ENCODE results near the gene ELMO1.

ELMO1 gene

GRCh38 chr7:37363536-37364491, 84.8 kb downstream of the ELMO1 start:
- Histone ChIP-seq H3K27me3 (ENCODE audit: control insufficient read depth in 1 of 2, insufficient read depth in 2 of 2, low read length in 2 of 2) (no peaks in the 10 kb centered on the region), H3K9ac (ENCODE audit: low read length) (no peak overlapping the region), H3K27ac (ENCODE audit: low read depth, low read length) (no peak overlapping the region), H3K4me1 (ENCODE audit: insufficient read depth, low read length) (no peaks in the 10 kb centered on the region), H3K9me3 (ENCODE audit: low read length) (no peaks in the 10 kb centered on the region), H3K4me3 (ENCODE audit: low read depth in 1 of 2, low read length in 2 of 2) (no peak overlapping the region), H3K36me3 (ENCODE audit: insufficient read depth, low read length) (no peaks in the 10 kb centered on the region)

DNA sequence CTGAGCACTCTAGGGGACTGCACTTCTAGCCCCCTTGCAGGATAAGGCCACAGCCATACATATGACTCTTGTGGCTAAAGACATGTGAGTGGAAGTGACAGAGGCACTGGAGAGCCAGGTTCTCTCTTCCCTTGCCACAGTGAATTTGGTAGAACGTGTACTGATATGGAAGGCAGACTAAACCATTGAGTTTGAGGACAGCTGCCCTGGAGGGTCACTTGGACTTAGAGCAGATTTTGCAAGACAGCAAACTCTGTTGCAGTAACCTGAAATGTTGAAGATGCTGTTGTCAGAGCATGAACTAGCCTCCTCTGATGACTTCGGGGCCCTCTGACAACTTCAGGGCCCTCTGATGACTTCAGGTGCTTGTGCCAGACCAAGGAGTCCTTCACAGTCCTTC, 85.9 kb downstream of the ELMO1 start:
- Histone ChIP-seq H3K27me3 (ENCODE audit: control insufficient read depth in 1 of 2, insufficient read depth in 2 of 2, low read length in 2 of 2) (no peaks in the 10 kb centered on the region), H3K36me3 (ENCODE audit: insufficient read depth, low read length) (no peaks in the 10 kb centered on the region), H3K4me1 (ENCODE audit: insufficient read depth, low read length) (no peaks in the 10 kb centered on the region), H3K4me3 (ENCODE audit: low read depth in 1 of 2, low read length in 2 of 2) (no peak overlapping the region), H3K9ac (ENCODE audit: low read length) (no peak overlapping the region), H3K9me3 (ENCODE audit: low read length) (no peaks in the 10 kb centered on the region), H3K27ac (ENCODE audit: low read depth, low read length) (no peak overlapping the region)

DNA sequence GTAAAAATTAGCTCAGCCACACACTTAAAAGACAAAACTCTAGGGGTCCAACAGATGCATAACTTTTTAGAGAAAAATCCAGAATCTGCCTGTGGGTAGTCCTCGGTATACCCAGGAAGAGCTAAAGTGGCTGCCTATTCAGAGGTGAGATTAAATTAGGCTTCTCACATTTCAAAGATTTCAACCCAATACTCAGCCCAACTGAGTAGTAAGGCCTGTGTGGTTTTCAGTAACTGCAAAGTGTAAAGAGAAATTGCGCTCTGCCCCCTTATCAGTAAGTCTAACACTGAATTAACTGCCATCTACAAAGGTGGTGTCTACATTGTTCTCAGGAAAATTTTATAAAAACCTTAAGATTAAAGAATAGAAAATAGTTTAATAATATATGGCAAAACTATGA, 88.2 kb downstream of the ELMO1 start:
- H3K36me3 ChIP-seq (ENCODE audit: insufficient read depth, low read length), result no peaks in the 10 kb centered on the region
- no peak overlapping the region for H3K9ac ChIP-seq (ENCODE audit: low read length)
- no peak overlapping the region for H3K4me3 ChIP-seq (ENCODE audit: low read depth in 1 of 2, low read length in 2 of 2)
- no peaks in the 10 kb centered on the region for H3K9me3 ChIP-seq (ENCODE audit: low read length)
- H3K27me3 ChIP-seq (ENCODE audit: control insufficient read depth in 1 of 2, insufficient read depth in 2 of 2, low read length in 2 of 2), result no peaks in the 10 kb centered on the region
- H3K27ac ChIP-seq (ENCODE audit: low read depth, low read length), result no peak overlapping the region
- peaks cover 4% of the 10 kb centered on the region for H3K4me1 ChIP-seq (ENCODE audit: insufficient read depth, low read length)

DNA sequence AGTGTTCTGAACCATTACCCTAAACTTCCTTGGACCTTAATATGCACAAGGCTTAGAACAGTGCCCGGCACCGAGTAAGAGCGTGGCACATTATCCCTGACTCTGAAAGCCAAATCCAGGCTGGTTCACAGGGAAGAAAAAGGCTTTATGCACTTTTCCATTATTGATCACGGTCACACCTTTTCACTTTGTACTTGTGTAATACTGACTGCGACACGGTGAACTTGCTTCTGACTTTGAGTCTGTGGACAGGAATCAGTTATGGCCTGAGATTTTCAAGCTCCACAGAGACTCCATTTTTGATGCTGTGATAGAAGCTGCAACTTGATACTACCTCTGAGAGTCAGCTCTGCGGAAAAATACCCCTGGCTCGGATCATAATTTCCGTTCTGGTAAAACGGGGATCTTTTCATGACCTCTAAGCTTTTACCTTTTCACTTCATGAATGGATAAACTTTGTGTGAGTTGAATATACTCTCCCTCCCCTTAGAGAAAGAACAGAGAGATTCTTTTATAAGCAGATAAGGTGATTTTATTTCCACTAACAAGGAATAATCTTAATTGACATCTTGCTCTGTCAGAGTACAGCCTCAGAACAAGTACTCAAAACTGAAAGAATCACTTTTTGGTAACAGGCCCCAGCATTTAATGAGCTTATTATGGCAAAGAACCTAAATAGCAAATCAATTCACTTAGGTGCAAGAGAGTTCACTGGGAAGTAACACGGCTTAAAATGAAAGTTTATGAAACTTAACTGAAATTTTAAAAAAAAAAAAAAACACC, 88.8 kb downstream of the ELMO1 start:
- Histone ChIP-seq H3K36me3 (ENCODE audit: insufficient read depth, low read length) (no peaks in the 10 kb centered on the region), H3K27ac (ENCODE audit: low read depth, low read length) (no peak overlapping the region), H3K27me3 (ENCODE audit: control insufficient read depth in 1 of 2, insufficient read depth in 2 of 2, low read length in 2 of 2) (no peaks in the 10 kb centered on the region), H3K4me1 (ENCODE audit: insufficient read depth, low read length) (peaks cover 9% of the 10 kb centered on the region), H3K4me3 (ENCODE audit: low read depth in 1 of 2, low read length in 2 of 2) (no peak overlapping the region), H3K9me3 (ENCODE audit: low read length) (no peaks in the 10 kb centered on the region), H3K9ac (ENCODE audit: low read length) (no peak overlapping the region)

GRCh38 chr7:37359180-37359579, 89.5 kb downstream of the ELMO1 start:
- H3K4me3 ChIP-seq (ENCODE audit: low read depth in 1 of 2, low read length in 2 of 2), result no peak overlapping the region
- no peaks in the 10 kb centered on the region for H3K36me3 ChIP-seq (ENCODE audit: insufficient read depth, low read length)
- no peaks in the 10 kb centered on the region for H3K27me3 ChIP-seq (ENCODE audit: control insufficient read depth in 1 of 2, insufficient read depth in 2 of 2, low read length in 2 of 2)
- H3K27ac ChIP-seq (ENCODE audit: low read depth, low read length), result no peak overlapping the region
- no peak overlapping the region for H3K9ac ChIP-seq (ENCODE audit: low read length)
- no peaks in the 10 kb centered on the region for H3K9me3 ChIP-seq (ENCODE audit: low read length)
- H3K4me1 ChIP-seq (ENCODE audit: insufficient read depth, low read length), result peaks cover 12% of the 10 kb centered on the region

GRCh38 chr7:37357637-37357996, 91.0 kb downstream of the ELMO1 start:
- H3K4me3 ChIP-seq (ENCODE audit: low read depth in 1 of 2, low read length in 2 of 2), result no peak overlapping the region
- H3K36me3 ChIP-seq (ENCODE audit: insufficient read depth, low read length), result no peaks in the 10 kb centered on the region
- no peak overlapping the region for H3K9ac ChIP-seq (ENCODE audit: low read length)
- no peaks in the 10 kb centered on the region for H3K27me3 ChIP-seq (ENCODE audit: control insufficient read depth in 1 of 2, insufficient read depth in 2 of 2, low read length in 2 of 2)
- H3K9me3 ChIP-seq (ENCODE audit: low read length), result no peaks in the 10 kb centered on the region
- H3K4me1 ChIP-seq (ENCODE audit: insufficient read depth, low read length), result peaks cover 14% of the 10 kb centered on the region
- H3K27ac ChIP-seq (ENCODE audit: low read depth, low read length), result no peak overlapping the region

DNA sequence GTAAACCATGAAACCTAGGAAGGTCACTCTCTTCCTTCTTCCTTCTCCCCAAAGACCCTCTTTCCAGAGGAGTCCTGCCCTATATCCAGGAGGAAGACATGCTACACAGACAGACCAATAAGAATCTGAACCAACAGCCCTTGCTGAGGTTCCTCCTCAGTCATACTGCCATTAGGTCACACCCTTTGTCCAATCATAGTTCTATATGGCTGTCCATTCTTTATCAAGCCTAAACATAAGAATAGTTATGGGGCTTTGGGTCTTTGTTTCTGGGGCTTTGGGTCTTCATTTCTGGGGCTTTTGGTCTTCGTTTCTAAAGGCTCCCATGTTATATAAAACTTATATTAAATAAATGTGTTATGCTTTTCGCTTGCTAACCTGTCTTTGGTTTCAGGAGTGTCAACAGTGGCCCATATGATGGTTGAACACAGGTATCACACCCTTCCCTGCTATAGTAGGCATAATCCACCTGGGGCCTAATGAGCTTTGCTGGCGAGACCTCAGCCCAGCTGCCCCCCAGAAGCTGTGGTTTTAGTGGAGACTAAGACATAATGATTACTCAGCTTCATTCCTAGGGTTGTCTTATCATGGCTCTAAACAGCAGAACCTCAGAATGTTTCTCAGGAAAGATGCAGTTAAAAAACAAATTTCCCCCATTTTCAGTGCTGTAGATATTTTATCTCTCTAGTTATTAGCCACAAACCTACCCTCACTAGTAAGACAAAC, 91.6 kb downstream of the ELMO1 start:
- Histone ChIP-seq H3K4me3 (ENCODE audit: low read depth in 1 of 2, low read length in 2 of 2) (no peak overlapping the region), H3K27me3 (ENCODE audit: control insufficient read depth in 1 of 2, insufficient read depth in 2 of 2, low read length in 2 of 2) (no peaks in the 10 kb centered on the region), H3K9me3 (ENCODE audit: low read length) (no peaks in the 10 kb centered on the region), H3K36me3 (ENCODE audit: insufficient read depth, low read length) (no peaks in the 10 kb centered on the region), H3K9ac (ENCODE audit: low read length) (no peak overlapping the region), H3K27ac (ENCODE audit: low read depth, low read length) (no peak overlapping the region), H3K4me1 (ENCODE audit: insufficient read depth, low read length) (peaks cover 14% of the 10 kb centered on the region)

DNA sequence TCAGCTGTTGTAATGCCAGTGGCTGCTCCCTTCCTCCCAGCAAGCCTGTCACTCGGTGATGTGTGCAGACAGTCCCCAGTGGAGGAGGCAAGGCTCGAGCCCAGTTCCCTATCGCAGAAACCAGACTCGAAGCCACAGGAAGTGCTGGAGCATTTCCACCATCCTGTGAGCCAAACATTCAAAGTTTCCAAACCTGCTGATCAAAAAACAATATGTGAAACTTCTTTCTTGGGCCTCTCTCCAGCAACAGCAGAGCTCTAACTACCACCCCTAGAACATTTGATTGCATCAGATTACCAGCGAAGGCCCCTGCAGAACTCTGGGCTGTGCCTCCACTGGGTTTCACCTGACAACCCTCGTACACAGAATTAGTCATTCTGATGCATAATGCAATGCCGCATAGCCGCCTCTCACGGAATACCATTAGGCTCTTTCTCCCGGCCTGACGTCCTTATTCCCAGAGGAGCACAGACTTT, 94.0 kb downstream of the ELMO1 start:
- no peaks in the 10 kb centered on the region for H3K36me3 ChIP-seq (ENCODE audit: insufficient read depth, low read length)
- no peaks in the 10 kb centered on the region for H3K27me3 ChIP-seq (ENCODE audit: control insufficient read depth in 1 of 2, insufficient read depth in 2 of 2, low read length in 2 of 2)
- H3K9ac ChIP-seq (ENCODE audit: low read length), result no peak overlapping the region
- no peak overlapping the region for H3K4me3 ChIP-seq (ENCODE audit: low read depth in 1 of 2, low read length in 2 of 2)
- peak overlapping the region; percentile 15 for H3K27ac ChIP-seq (ENCODE audit: low read depth, low read length)
- no peaks in the 10 kb centered on the region for H3K9me3 ChIP-seq (ENCODE audit: low read length)
- peaks cover 14% of the 10 kb centered on the region for H3K4me1 ChIP-seq (ENCODE audit: insufficient read depth, low read length)

GRCh38 chr7:37353949-37354655, 94.6 kb downstream of the ELMO1 start:
- Histone ChIP-seq H3K27me3 (ENCODE audit: control insufficient read depth in 1 of 2, insufficient read depth in 2 of 2, low read length in 2 of 2) (no peaks in the 10 kb centered on the region), H3K9me3 (ENCODE audit: low read length) (no peaks in the 10 kb centered on the region), H3K36me3 (ENCODE audit: insufficient read depth, low read length) (no peaks in the 10 kb centered on the region), H3K27ac (ENCODE audit: low read depth, low read length) (no peak overlapping the region), H3K4me3 (ENCODE audit: low read depth in 1 of 2, low read length in 2 of 2) (no peak overlapping the region), H3K9ac (ENCODE audit: low read length) (no peak overlapping the region), H3K4me1 (ENCODE audit: insufficient read depth, low read length) (peaks cover 14% of the 10 kb centered on the region)

- no peaks in the 10 kb centered on the region for H3K9me3 ChIP-seq (ENCODE audit: low read length)
- no peak overlapping the region for H3K4me3 ChIP-seq (ENCODE audit: low read depth in 1 of 2, low read length in 2 of 2)
- peaks cover 14% of the 10 kb centered on the region for H3K4me1 ChIP-seq (ENCODE audit: insufficient read depth, low read length)
- H3K27ac ChIP-seq (ENCODE audit: low read depth, low read length), result no peak overlapping the region
- no peaks in the 10 kb centered on the region for H3K36me3 ChIP-seq (ENCODE audit: insufficient read depth, low read length)
- H3K9ac ChIP-seq (ENCODE audit: low read length), result no peak overlapping the region
- H3K27me3 ChIP-seq (ENCODE audit: control insufficient read depth in 1 of 2, insufficient read depth in 2 of 2, low read length in 2 of 2), result no peaks in the 10 kb centered on the region
These were observed 95.4 kb downstream of the ELMO1 start for GRCh38 chr7:37352974-37353948.

All from muscle layer of colon (tissue), 2 donors.